Transverse colon (tissue), 4 donors: ENCODE measurements around the gene PSORS1C2.

Experiments used
- CTCF ChIP-seq, 5 experiments: fragments of 200-600 bp in 3 of 5; fragments of 450-650 bp in 2 of 5; sonication (generic) in 3 of 5; IDR thresholded peaks; 1 replicate in 2 of 5; 2 replicates in 3 of 5; pipeline ENCODE4 v1.5.1; 2016 to 2017; ENCODE audit warnings: antibody characterized with exemption in 5 of 5, inconsistent platforms in 3 of 5, mild to moderate bottlenecking in 2 of 5, moderate library complexity in 1 of 5
- POLR2AphosphoS5 ChIP-seq, 3 donors: sonication (generic); formaldehyde crosslinking; IDR thresholded peaks; one replicate each; pipeline ENCODE4 v1.6.1; 2016; ENCODE audit warnings: antibody characterized with exemption in 3 of 3

- TF ChIP-seq POLR2AphosphoS5 (IDR thresholded peaks at IDR 0.05), result no peak
- no peak for TF ChIP-seq CTCF (IDR thresholded peaks at IDR 0.05)
Measured at GRCh38 chr6:31174378-31174777, 35.5 kb upstream of the PSORS1C2 start.
